ENCODE results near the gene TRIP13.

TRIP13 gene

GRCh38 chr5:854966-855743 is 37.5 kb upstream of the TRIP13 start:
- DNase-seq (ENCODE audit: low read depth): no peak

GRCh38 chr5:855771-856530 is 36.7 kb upstream of the TRIP13 start:
- no peak for DNase-seq (ENCODE audit: low read depth)

GRCh38 chr5:856531-857425 is 35.9 kb upstream of the TRIP13 start:
- no peak for DNase-seq (ENCODE audit: low read depth)

GRCh38 chr5:858726-859125 is 34.0 kb upstream of the TRIP13 start:
- no peak for DNase-seq (ENCODE audit: low read depth)

GRCh38 chr5:859391-859790 is 33.3 kb upstream of the TRIP13 start:
- no peak for DNase-seq (ENCODE audit: low read depth)

GRCh38 chr5:859798-860296 is 32.8 kb upstream of the TRIP13 start:
- DNase-seq (ENCODE audit: low read depth): no peak

GRCh38 chr5:860506-861150 is 32.1 kb upstream of the TRIP13 start:
- DNase-seq (ENCODE audit: low read depth): no peak

- DNase-seq (ENCODE audit: low read depth): no peak
Measured at GRCh38 chr5:861442-862366, 31.0 kb upstream of the TRIP13 start.

GRCh38 chr5:862367-863243 is 30.1 kb upstream of the TRIP13 start:
- DNase-seq (ENCODE audit: low read depth): no peak

- DNase-seq (ENCODE audit: low read depth): no peak
Measured at GRCh38 chr5:863244-863805, 29.4 kb upstream of the TRIP13 start.

- DNase-seq (ENCODE audit: low read depth): no peak
Measured at GRCh38 chr5:864492-865167, 28.1 kb upstream of the TRIP13 start.

GRCh38 chr5:865168-865521 is 27.5 kb upstream of the TRIP13 start:
- no peak for DNase-seq (ENCODE audit: low read depth)

GRCh38 chr5:865771-866170 is 26.9 kb upstream of the TRIP13 start:
- no peak for DNase-seq (ENCODE audit: low read depth)

GRCh38 chr5:867300-867870 is 25.3 kb upstream of the TRIP13 start:
- DNase-seq (ENCODE audit: low read depth): no peak

GRCh38 chr5:868428-869135 is 24.1 kb upstream of the TRIP13 start:
- DNase-seq (ENCODE audit: low read depth): no peak

GRCh38 chr5:870956-871355 is 21.7 kb upstream of the TRIP13 start:
- no peak for DNase-seq (ENCODE audit: low read depth)

- DNase-seq (ENCODE audit: low read depth): no peak
Measured at GRCh38 chr5:871596-872298, 20.9 kb upstream of the TRIP13 start.

All from activated T-cell treated with anti-CD3 and anti-CD28 coated beads for 24 hours (primary cell).